GM12874 (cell line): Measurements from ENCODE around the gene PRSS21.

Experiments
- CTCF ChIP-seq: IDR thresholded peaks from 2 replicates; pipeline ENCODE4 v1.5.1; 2011; ENCODE audit warnings: low read depth, mild to moderate bottlenecking, control low read depth, low read length, moderate library complexity; ENCODE audit not compliant: insufficient read depth

The PRSS21 gene

GRCh38 chr16:2819939-2820835 is 3.1 kb downstream of the PRSS21 start:
- TF ChIP-seq CTCF: no peak

GRCh38 chr16:2820836-2821486 is 3.9 kb downstream of the PRSS21 start:
- TF ChIP-seq CTCF: no peak

- no peak for TF ChIP-seq CTCF
These were observed 4.6 kb downstream of the PRSS21 start for GRCh38 chr16:2821487-2822157.

- TF ChIP-seq CTCF: no peak
These were observed 5.1 kb downstream of the PRSS21 start for GRCh38 chr16:2822158-2822495.

GRCh38 chr16:2822496-2822895 is 5.5 kb downstream of the PRSS21 start:
- TF ChIP-seq CTCF: no peak

- no peak for TF ChIP-seq CTCF
These were observed 7.6 kb downstream of the PRSS21 start for GRCh38 chr16:2824626-2825025.

GRCh38 chr16:2825049-2825742 is 8.2 kb downstream of the PRSS21 start:
- no peak for TF ChIP-seq CTCF
